Colonic mucosa (tissue), 4 donors: Measurements from ENCODE around the gene FLOT1. TPM values are rescaled to one million over a fixed set of nuclear protein-coding genes. Genes with fewer than 3 reads are reported as not detected.
"Not testable (repeated sequence)": the region's sequence is repeated elsewhere in the genome, so short reads cannot be mapped to it uniquely, and the experiment has no call there.

ENCODE experiments used
- DNase-seq: peaks from one replicate; pipeline ENCODE4 v3.0.0-alpha.2; 2020
- H3K27ac ChIP-seq: fragments of 200-600 bp; one replicate; pipeline ENCODE4 v1.8.0; 2021
- H3K27me3 ChIP-seq: fragments of 200-600 bp; one replicate; pipeline ENCODE4 v1.8.0; 2021
- H3K36me3 ChIP-seq: fragments of 200-600 bp; one replicate; pipeline ENCODE4 v1.8.0; 2021
- H3K4me1 ChIP-seq: fragments of 200-600 bp; one replicate; pipeline ENCODE4 v1.8.0; 2021; ENCODE audit warnings: mild to moderate bottlenecking
- H3K4me3 ChIP-seq: fragments of 200-600 bp; one replicate; pipeline ENCODE4 v1.8.0; 2021
- H3K9ac ChIP-seq, 2 donors: one replicate each; pipeline ENCODE4 v1.7.0; 2013; ENCODE audit warnings: control low read depth in 2 of 2, low read depth in 2 of 2, low read length in 2 of 2
- H3K9me3 ChIP-seq: fragments of 200-600 bp; one replicate; pipeline ENCODE4 v1.8.0; 2021
- intact Hi-C: fragments of 100-400 bp; cut with DNase I; formaldehyde crosslinking; loops from one replicate; pipeline ENCODE4 v1.14.1; 2022
- total RNA-seq, 2 donors: library from RNA; stranded (reverse); fragmentation: NEBNext Ultra II Directional in 1 of 2; extraction: Animal tissue kit (Norgen Biotek cat#: 25700) in 1 of 2; gene quantifications; one replicate each; pipeline ENCODE4 v1.2.1, GENCODE V29; 2021
- TF ChIP-seq, protein P1 (sequence below): fragments of 200-600 bp; IDR thresholded peaks from one replicate; pipeline ENCODE4 v1.8.0; 2022; ENCODE audit warnings: antibody characterized with exemption, mild to moderate bottlenecking
- donor health status: healthy.
- donor health status: DM: no; HTN: no; CAD: no.
- donor health status: DM: no; HTN: no; CAD: no.

FLOT1 gene
- total RNA-seq, 2 donors from 2014 or later, result 130 to 158 TPM

GRCh38 chr6:30760549-30760948 lies 18.1 kb upstream of the FLOT1 start:
- no peaks in the 10 kb centered on the region for H3K27me3 ChIP-seq
- TF ChIP-seq, protein P1, sequence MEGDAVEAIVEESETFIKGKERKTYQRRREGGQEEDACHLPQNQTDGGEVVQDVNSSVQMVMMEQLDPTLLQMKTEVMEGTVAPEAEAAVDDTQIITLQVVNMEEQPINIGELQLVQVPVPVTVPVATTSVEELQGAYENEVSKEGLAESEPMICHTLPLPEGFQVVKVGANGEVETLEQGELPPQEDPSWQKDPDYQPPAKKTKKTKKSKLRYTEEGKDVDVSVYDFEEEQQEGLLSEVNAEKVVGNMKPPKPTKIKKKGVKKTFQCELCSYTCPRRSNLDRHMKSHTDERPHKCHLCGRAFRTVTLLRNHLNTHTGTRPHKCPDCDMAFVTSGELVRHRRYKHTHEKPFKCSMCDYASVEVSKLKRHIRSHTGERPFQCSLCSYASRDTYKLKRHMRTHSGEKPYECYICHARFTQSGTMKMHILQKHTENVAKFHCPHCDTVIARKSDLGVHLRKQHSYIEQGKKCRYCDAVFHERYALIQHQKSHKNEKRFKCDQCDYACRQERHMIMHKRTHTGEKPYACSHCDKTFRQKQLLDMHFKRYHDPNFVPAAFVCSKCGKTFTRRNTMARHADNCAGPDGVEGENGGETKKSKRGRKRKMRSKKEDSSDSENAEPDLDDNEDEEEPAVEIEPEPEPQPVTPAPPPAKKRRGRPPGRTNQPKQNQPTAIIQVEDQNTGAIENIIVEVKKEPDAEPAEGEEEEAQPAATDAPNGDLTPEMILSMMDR, result no peak
- intact Hi-C loops, result no loop called here
- H3K4me1 ChIP-seq, result no peaks in the 10 kb centered on the region
- DNase-seq, result no peak
- no peaks in the 10 kb centered on the region for H3K9me3 ChIP-seq
- H3K9ac ChIP-seq, result no peak overlapping the region
- no peak overlapping the region for H3K4me3 ChIP-seq
- no peaks in the 10 kb centered on the region for H3K36me3 ChIP-seq
- no peak overlapping the region for H3K27ac ChIP-seq

DNA sequence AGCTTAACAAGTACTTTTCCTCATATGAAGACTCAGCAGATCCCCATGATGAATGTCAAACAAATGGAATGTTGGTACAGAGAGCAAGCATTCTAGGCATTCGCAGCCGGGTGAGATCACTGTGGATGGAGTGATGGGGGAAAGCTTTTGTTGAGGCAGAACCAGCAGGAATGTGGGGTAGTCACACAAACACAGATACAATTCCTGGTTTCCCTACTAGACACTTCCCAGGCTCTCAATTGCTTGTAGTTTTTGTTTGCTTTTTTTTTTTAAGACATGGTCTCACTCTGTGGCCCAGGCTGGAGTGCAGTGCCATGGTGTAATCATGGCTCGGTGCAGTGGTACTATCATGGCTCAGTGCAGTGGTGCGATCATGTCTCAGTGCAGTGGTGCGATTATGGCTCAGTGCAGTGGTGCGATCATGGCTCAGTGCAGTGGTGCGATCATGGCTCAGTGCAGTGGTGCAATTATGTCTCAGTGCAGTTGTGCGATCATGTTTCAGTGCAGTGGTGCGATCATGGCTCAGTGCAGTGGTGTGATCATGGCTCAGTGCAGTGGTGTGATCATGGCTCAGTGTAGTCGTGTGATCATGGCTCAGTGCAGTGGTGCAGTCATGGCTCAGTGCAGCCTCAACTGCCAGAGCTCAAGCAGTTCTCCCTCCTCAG lies 17.2 kb upstream of the FLOT1 start:
- Histone ChIP-seq H3K9me3 (no peaks in the 10 kb centered on the region), H3K36me3 (no peaks in the 10 kb centered on the region), H3K4me1 (no peaks in the 10 kb centered on the region), H3K27ac (no peak overlapping the region), H3K27me3 (no peaks in the 10 kb centered on the region), H3K9ac (peak overlapping the region in 1 of 2 donors; percentile 24), H3K4me3 (no peak overlapping the region)
- intact Hi-C loops, result no loop called here
- TF ChIP-seq, protein P1, result no peak
- no peak for DNase-seq

DNA sequence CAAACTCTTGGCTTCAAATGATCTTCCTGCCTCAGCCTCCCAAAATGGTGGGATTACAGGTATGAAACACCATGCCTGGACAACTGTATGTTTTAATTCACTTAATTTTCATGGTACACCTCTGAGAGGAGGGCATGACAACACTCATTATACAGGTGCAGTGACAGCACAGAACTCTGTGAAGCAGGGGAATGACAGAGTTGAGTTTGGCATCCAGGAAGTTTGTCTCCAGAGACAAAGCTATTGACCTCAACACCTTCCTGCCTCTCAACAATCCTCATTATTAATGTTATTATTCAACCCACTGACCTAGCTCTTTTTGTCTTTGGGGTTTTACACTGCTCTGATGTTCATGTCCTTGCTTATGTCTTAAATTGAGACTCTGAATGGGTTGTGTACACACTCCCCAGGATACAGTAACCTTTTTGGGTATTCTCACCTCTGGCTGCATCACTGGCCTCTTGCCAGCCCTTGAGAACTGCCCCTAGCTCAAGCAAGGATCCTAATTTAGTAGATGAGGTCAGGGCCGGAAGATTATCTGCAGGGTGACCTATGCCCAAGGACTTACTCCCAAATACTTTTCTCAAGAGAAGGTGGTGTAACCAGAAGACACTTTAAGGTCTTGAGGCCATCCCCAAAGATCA lies 14.9 kb upstream of the FLOT1 start:
- no peaks in the 10 kb centered on the region for H3K4me1 ChIP-seq
- DNase-seq, result no peak
- H3K27ac ChIP-seq, result no peak overlapping the region
- no peaks in the 10 kb centered on the region for H3K27me3 ChIP-seq
- no peak overlapping the region for H3K4me3 ChIP-seq
- H3K9ac ChIP-seq, result no peak overlapping the region
- no peaks in the 10 kb centered on the region for H3K9me3 ChIP-seq
- no peaks in the 10 kb centered on the region for H3K36me3 ChIP-seq
- TF ChIP-seq, protein P1, result no peak
- intact Hi-C loops, result no loop called here

DNA sequence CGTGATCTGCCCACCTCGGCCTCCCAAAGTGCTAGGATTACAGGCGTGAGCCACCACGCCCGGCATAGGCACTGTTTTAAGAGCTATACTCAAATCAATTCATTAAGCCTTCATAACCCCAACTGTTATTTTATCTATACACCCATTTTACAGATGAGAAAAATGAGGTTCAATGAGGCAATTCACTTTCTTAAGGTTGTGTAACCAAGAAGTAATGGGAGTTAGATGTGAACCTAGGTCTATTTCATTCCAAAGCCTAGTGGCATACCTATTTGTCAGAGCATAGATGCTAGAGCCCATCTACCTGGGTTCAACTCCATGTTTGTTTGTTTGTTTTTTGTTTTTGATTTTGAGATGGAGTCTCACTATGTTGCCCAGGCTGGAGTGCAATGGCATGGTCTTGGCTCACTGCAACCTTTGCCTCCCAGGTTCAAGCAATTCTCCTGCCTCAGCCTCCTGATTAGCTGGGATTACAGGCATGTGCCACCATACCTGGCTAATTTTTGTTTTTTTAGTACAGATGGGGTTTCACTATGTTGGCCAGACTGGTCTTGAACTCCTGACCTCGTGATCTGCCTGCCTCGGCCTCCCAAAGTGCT lies 14.0 kb upstream of the FLOT1 start:
- DNase-seq, H3K4me3 ChIP-seq, H3K27me3 ChIP-seq, H3K27ac ChIP-seq, intact Hi-C loops, H3K4me1 ChIP-seq, H3K9me3 ChIP-seq, H3K9ac ChIP-seq, H3K36me3 ChIP-seq: not testable (repeated sequence)

- no peak overlapping the region for H3K27ac ChIP-seq
- no peaks in the 10 kb centered on the region for H3K27me3 ChIP-seq
- H3K4me1 ChIP-seq, result peaks cover 10% of the 10 kb centered on the region
- intact Hi-C loops, result no loop called here
- TF ChIP-seq, protein P1, result no peak
- no peak overlapping the region for H3K9ac ChIP-seq
- DNase-seq, result no peak
- H3K36me3 ChIP-seq, result no peaks in the 10 kb centered on the region
- H3K9me3 ChIP-seq, result no peaks in the 10 kb centered on the region
- no peak overlapping the region for H3K4me3 ChIP-seq
Observed at GRCh38 chr6:30754631-30755030, 12.1 kb upstream of the FLOT1 start.
